H1 (cell line): ENCODE data around the gene SLAIN2.

Experiments used
- ATF2 ChIP-seq: IDR thresholded peaks from 2 replicates; pipeline ENCODE4 v1.6.1; 2012; ENCODE audit warnings: low read length, inconsistent platforms
- CREB1 ChIP-seq: IDR thresholded peaks from 2 replicates; pipeline ENCODE4 v1.6.1; 2012; ENCODE audit warnings: inconsistent platforms
- EP300 ChIP-seq, 2 experiments: IDR thresholded peaks; 1 replicate in 1 of 2; 2 replicates in 1 of 2; pipeline ENCODE4 v1.6.1; 2011 to 2012; ENCODE audit warnings: low read depth in 2 of 2, low read length in 2 of 2, mild to moderate bottlenecking in 2 of 2, borderline replicate concordance in 1 of 2, inconsistent platforms in 1 of 2, moderate library complexity in 1 of 2
- EZH2 ChIP-seq: fragments of 200-600 bp; sonication (generic); IDR thresholded peaks from 2 replicates; pipeline ENCODE4 v1.7.1; 2012; ENCODE audit warnings: low read depth, mild to moderate bottlenecking, moderate library complexity, low read length, inconsistent platforms; ENCODE audit not compliant: severe bottlenecking
- GTF2F1 ChIP-seq: IDR thresholded peaks from 2 replicates; pipeline ENCODE4 v1.6.1; 2012; ENCODE audit warnings: low read depth, low read length, improper control_type of control experiment, borderline replicate concordance
- POLR2A ChIP-seq, 2 experiments: IDR thresholded peaks; 1 replicate in 1 of 2; 2 replicates in 1 of 2; pipeline ENCODE4 v1.6.1; 2011; ENCODE audit warnings: low read depth in 2 of 2, low read length in 2 of 2, mild to moderate bottlenecking in 2 of 2; ENCODE audit errors: control extremely low read depth in 1 of 2
- POLR2AphosphoS5 ChIP-seq: IDR thresholded peaks from 2 replicates; pipeline ENCODE4 v1.6.1; 2011; ENCODE audit warnings: low read depth, low read length
- POU5F1 ChIP-seq: IDR thresholded peaks from 2 replicates; pipeline ENCODE4 v1.6.1; 2011; ENCODE audit warnings: low read depth, mild to moderate bottlenecking, low read length, moderate library complexity
- SIRT6 ChIP-seq: IDR thresholded peaks from one replicate; pipeline ENCODE4 v1.7.1; 2012; ENCODE audit warnings: low read length, inconsistent platforms
- SP1 ChIP-seq: IDR thresholded peaks from 2 replicates; pipeline ENCODE4 v1.6.1; 2011; ENCODE audit warnings: low read depth, low read length
- SUZ12 ChIP-seq: fragments of 200-600 bp; sonication (generic); IDR thresholded peaks from 2 replicates; pipeline ENCODE4 v1.6.1; 2012; ENCODE audit warnings: mild to moderate bottlenecking, inconsistent platforms, low read length, moderate library complexity, mixed read lengths
- TAF7 ChIP-seq: optimal IDR thresholded peaks from 2 replicates; pipeline ENCODE3; 2011; ENCODE audit warnings: low read depth, mild to moderate bottlenecking, inconsistent platforms, low read length, moderate library complexity, borderline replicate concordance
- TF ChIP-seq, protein P1 (sequence below), 3 experiments: IDR thresholded peaks; 1 replicate in 2 of 3; 2 replicates in 1 of 3; pipeline versions ENCODE4 v1.5.1 to v1.6.1; 2011; ENCODE audit warnings: low read length in 3 of 3, mild to moderate bottlenecking in 3 of 3, inconsistent platforms in 2 of 3, low read depth in 1 of 3, moderate library complexity in 1 of 3; ENCODE audit not compliant: insufficient read depth in 1 of 3; ENCODE audit errors: control extremely low read depth in 1 of 3

DNA sequence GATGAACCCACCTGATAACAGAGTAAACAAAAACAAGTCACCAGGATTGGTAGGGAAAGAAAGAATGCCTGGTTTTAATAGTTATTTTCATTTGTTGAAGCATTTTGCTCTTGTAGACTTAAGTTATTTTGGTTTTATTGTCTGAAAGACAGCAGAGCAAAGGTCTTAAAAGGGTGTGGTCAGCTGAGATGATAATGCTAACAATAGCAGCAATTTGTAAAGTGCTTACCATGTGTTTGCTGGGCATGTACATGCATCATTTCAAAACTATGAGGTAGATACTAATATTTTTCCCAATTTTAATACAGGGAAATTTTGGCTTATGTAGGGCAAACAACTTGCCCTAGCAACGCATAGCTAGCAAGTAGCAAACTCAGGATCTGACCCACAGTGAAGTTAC is 95.0 kb downstream of the SLAIN2 start:
- TF ChIP-seq POLR2A (IDR thresholded peaks at IDR 0.05; ENCODE audit: control extremely low read depth in 1 of 2, low read depth in 2 of 2, low read length in 2 of 2) = no peak
- no peak for TF ChIP-seq EP300 (IDR thresholded peaks at IDR 0.05; ENCODE audit: borderline replicate concordance in 1 of 2, low read depth in 2 of 2, low read length in 2 of 2)
- TF ChIP-seq, protein P1, sequence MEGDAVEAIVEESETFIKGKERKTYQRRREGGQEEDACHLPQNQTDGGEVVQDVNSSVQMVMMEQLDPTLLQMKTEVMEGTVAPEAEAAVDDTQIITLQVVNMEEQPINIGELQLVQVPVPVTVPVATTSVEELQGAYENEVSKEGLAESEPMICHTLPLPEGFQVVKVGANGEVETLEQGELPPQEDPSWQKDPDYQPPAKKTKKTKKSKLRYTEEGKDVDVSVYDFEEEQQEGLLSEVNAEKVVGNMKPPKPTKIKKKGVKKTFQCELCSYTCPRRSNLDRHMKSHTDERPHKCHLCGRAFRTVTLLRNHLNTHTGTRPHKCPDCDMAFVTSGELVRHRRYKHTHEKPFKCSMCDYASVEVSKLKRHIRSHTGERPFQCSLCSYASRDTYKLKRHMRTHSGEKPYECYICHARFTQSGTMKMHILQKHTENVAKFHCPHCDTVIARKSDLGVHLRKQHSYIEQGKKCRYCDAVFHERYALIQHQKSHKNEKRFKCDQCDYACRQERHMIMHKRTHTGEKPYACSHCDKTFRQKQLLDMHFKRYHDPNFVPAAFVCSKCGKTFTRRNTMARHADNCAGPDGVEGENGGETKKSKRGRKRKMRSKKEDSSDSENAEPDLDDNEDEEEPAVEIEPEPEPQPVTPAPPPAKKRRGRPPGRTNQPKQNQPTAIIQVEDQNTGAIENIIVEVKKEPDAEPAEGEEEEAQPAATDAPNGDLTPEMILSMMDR (IDR thresholded peaks at IDR 0.05; ENCODE audit: control extremely low read depth in 1 of 3, insufficient read depth in 1 of 3, low read depth in 1 of 3, low read length in 3 of 3) = no peak
- TF ChIP-seq EZH2 = no peak
- TF ChIP-seq POLR2AphosphoS5 = no peak
- TF ChIP-seq SP1 = no peak
- no peak for TF ChIP-seq SIRT6
- no peak for TF ChIP-seq SUZ12
- TF ChIP-seq CREB1 = no peak
- no peak for TF ChIP-seq POU5F1
- no peak for TF ChIP-seq ATF2
- TF ChIP-seq GTF2F1 = no peak
- TF ChIP-seq TAF7 = no peak
